HG02970 (cell line): Measurements from ENCODE around the gene B3GNT3.

Experiments
- ATAC-seq: cut with Tn5 transposase; IDR thresholded peaks from one replicate; pipeline ENCODE4 v1.9.1; 2021; ENCODE audit warnings: mild to moderate bottlenecking, moderate library complexity, moderate number of reproducible peaks; ENCODE audit not compliant: unreplicated experiment, low FRiP score

B3GNT3 gene

GRCh38 chr19:17794731-17795494 lies at the start of gene B3GNT3:
Gene B3GNT3, plus strand, starts transcription at chr19:17795138. Its CDS starts 12,670 bp downstream, at chr19:17807808.
- ATAC-seq, result no peak

- peak; percentile 55 for ATAC-seq
These were observed 47.5 kb upstream of the B3GNT3 start for GRCh38 chr19:17747205-17748098.

- no peak for ATAC-seq
These were observed 45.9 kb upstream of the B3GNT3 start for GRCh38 chr19:17748884-17749638.

- ATAC-seq, result no peak
These were observed 45.0 kb upstream of the B3GNT3 start for GRCh38 chr19:17749912-17750317.

- peak; percentile 32 for ATAC-seq
These were observed 43.6 kb upstream of the B3GNT3 start, which contains the start of gene FCHO1 for GRCh38 chr19:17751103-17751911. Gene FCHO1, plus strand, starts transcription at chr19:17751477. Its CDS starts 3,688 bp downstream, at chr19:17755165.

GRCh38 chr19:17751912-17752273 lies 43.0 kb upstream of the B3GNT3 start:
- ATAC-seq, result no peak

- no peak for ATAC-seq
These were observed 41.9 kb upstream of the B3GNT3 start for GRCh38 chr19:17752865-17753639.

GRCh38 chr19:17753976-17754375 lies 41.0 kb upstream of the B3GNT3 start:
- ATAC-seq, result no peak

- ATAC-seq, result peak; percentile 33
These were observed 40.1 kb upstream of the B3GNT3 start for GRCh38 chr19:17754634-17755442.

- no peak for ATAC-seq
These were observed 39.5 kb upstream of the B3GNT3 start for GRCh38 chr19:17755443-17755890.

GRCh38 chr19:17755977-17756670 lies 38.8 kb upstream of the B3GNT3 start:
- no peak for ATAC-seq

- ATAC-seq, result no peak
These were observed 37.8 kb upstream of the B3GNT3 start for GRCh38 chr19:17757125-17757524.

- ATAC-seq, result no peak
These were observed 36.4 kb upstream of the B3GNT3 start for GRCh38 chr19:17758515-17758914.

GRCh38 chr19:17761148-17761547 lies 33.8 kb upstream of the B3GNT3 start:
- no peak for ATAC-seq

- no peak for ATAC-seq
These were observed 32.3 kb upstream of the B3GNT3 start for GRCh38 chr19:17762505-17763229.

- ATAC-seq, result no peak
These were observed 30.6 kb upstream of the B3GNT3 start for GRCh38 chr19:17764348-17764747.

- no peak for ATAC-seq
These were observed 29.8 kb upstream of the B3GNT3 start for GRCh38 chr19:17765069-17765618.
